Fibroblast of the aortic adventitia (primary cell): ENCODE results near the gene CASQ2. TPM values are rescaled to one million over a fixed set of nuclear protein-coding genes. Genes with fewer than 3 reads are reported as not detected.
A peak's percentile ranks its signal among the peaks of the same experiment; 100 is the strongest.

ENCODE experiments used
- DNase-seq: peaks from one replicate; pipeline ENCODE4 v3.0.0-alpha.2; 2010; ENCODE audit warnings: low read depth
- H3K4me3 ChIP-seq: 2 replicates; pipeline ENCODE4 v1.5.1; 2011; ENCODE audit warnings: low read depth, mild to moderate bottlenecking, control low read depth, low read length, moderate library complexity
- CTCF ChIP-seq: IDR thresholded peaks from 2 replicates; pipeline ENCODE4 v1.5.1; 2011; ENCODE audit warnings: mild to moderate bottlenecking, low read length, control low read depth, inconsistent platforms; ENCODE audit not compliant: insufficient read depth
- total RNA-seq: library from RNA; depleted of rRNA; stranded (reverse); fragments of >200 nt; gene quantifications from 2 replicates; pipeline ENCODE4 v1.2.3, GENCODE V29; 2012; ENCODE audit warnings: low replicate concordance

Gene CASQ2
- total RNA-seq, 1 donor = not detected

DNA sequence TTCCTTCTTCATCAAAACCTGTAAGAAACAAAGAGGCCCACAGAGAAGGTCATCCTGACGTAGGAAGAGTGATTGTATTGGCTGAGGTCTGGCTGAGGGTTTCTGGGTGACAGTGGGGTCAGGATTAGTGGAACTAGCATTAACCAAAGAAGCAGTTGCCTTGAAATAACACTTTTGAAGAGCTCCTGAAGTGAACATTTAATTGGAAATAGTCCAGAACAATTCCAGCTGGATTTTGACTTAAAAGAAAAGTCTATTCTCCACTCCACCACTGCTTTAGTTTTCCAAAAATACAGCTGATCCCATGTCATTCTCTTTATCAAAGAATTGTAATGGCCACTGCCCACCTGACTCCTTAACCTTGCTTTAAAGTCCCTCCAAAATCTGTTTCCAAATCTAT lies 27.7 kb downstream of the CASQ2 start:
- no peak for DNase-seq
- no peak for TF ChIP-seq CTCF
- H3K4me3 ChIP-seq = no peak overlapping the region

GRCh38 chr1:115732316-115732715 lies 36.2 kb downstream of the CASQ2 start:
- no peak for DNase-seq
- H3K4me3 ChIP-seq = no peak overlapping the region
- no peak for TF ChIP-seq CTCF

- DNase-seq = no peak
- no peak for TF ChIP-seq CTCF
- H3K4me3 ChIP-seq = no peak overlapping the region
These were observed 38.8 kb downstream of the CASQ2 start for GRCh38 chr1:115729756-115730155.

GRCh38 chr1:115728341-115728740 lies 40.2 kb downstream of the CASQ2 start:
- H3K4me3 ChIP-seq = no peak overlapping the region
- no peak for DNase-seq
- TF ChIP-seq CTCF = no peak

- TF ChIP-seq CTCF = no peak
- H3K4me3 ChIP-seq = no peak overlapping the region
- peak; percentile 85 for DNase-seq
These were observed 40.7 kb downstream of the CASQ2 start for GRCh38 chr1:115727706-115728249.

DNA sequence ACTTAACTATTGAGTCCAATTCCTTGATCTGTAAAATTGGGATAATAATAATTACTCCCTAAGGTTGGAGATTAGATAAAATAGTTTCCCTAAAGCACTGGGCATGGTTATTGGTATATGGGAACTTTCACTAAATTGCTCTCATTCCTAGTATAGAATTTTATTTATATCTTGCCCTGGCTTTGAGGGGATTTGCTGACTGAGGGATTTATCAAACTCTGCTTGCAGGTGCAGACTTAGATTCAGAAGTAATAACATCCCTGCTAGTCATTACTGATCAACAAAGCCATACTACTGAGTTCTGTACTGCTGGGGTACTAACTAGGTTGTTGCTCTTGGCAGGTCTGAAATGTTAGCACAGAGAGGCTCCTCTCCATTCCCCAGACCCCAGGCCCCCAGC lies 41.9 kb downstream of the CASQ2 start:
- no peak for TF ChIP-seq CTCF
- no peak overlapping the region for H3K4me3 ChIP-seq
- DNase-seq = no peak

DNA sequence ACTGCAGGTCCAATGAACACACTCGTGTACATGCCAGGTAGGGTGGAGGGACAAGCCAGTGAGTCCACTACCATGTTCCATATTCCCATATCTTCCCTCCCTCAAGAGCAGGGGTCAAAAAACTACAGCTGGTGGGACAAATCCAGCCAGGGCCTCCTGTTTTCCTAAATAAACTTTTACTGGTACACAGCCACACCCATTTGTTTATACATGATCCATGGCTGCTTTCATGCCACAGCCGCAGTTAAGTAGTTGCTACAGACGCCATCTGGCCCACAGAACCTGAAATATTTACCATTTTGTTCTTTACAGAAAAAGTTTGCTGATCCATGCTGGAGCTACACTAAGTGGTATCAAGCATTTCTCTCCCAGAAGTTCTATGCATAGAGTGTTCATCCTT lies 42.4 kb downstream of the CASQ2 start:
- no peak for TF ChIP-seq CTCF
- no peak overlapping the region for H3K4me3 ChIP-seq
- no peak for DNase-seq
